HepG2 (cell line): ENCODE results near the gene MRPS7. TPM values are rescaled to one million over a fixed set of nuclear protein-coding genes. Genes with fewer than 3 reads are reported as not detected.

ENCODE experiments used
- ATF2 ChIP-seq: sonication (generic); formaldehyde crosslinking; IDR thresholded peaks from 2 replicates; pipeline ENCODE4 v1.4.0; 2020; ENCODE audit warnings: missing genetic modification reagents
- GABPA ChIP-seq, 2 experiments: IDR thresholded peaks; 2 replicates each; pipeline ENCODE4 v1.6.1; 2011 to 2016; ENCODE audit warnings: low read depth in 2 of 2, low read length in 1 of 2, missing biosample characterization in 1 of 2, missing genetic modification characterization in 1 of 2
- GLI4 ChIP-seq: sonication (generic); formaldehyde crosslinking; IDR thresholded peaks from 2 replicates; pipeline ENCODE4 v1.5.1; 2020; ENCODE audit warnings: missing genetic modification reagents, mild to moderate bottlenecking, moderate library complexity, borderline replicate concordance
- NR1H2 ChIP-seq: sonication (generic); formaldehyde crosslinking; IDR thresholded peaks from 2 replicates; pipeline ENCODE4 v1.8.1; 2022; ENCODE audit warnings: low read depth, missing genetic modification reagents, borderline replicate concordance
- RNF219 ChIP-seq: sonication (generic); formaldehyde crosslinking; IDR thresholded peaks from 2 replicates; pipeline ENCODE4 v1.5.0; 2020; ENCODE audit warnings: mild to moderate bottlenecking, missing genetic modification reagents
- SCMH1 ChIP-seq: sonication (generic); formaldehyde crosslinking; IDR thresholded peaks from 2 replicates; pipeline ENCODE4 v1.9.0; 2021; ENCODE audit warnings: missing genetic modification reagents, mild to moderate bottlenecking, borderline replicate concordance
- TCF12 ChIP-seq, 2 experiments: fragments of 450-650 bp in 1 of 2; sonication (generic) in 1 of 2; formaldehyde crosslinking in 1 of 2; IDR thresholded peaks; 2 replicates each; pipeline versions ENCODE4 v1.6.1 to v1.8.0; 2017 to 2022; ENCODE audit warnings: antibody characterized with exemption in 1 of 2, mild to moderate bottlenecking in 1 of 2, missing genetic modification reagents in 1 of 2, moderate library complexity in 1 of 2
- TSC22D2 ChIP-seq: sonication (generic); formaldehyde crosslinking; IDR thresholded peaks from 2 replicates; pipeline ENCODE4 v1.5.1; 2020; ENCODE audit warnings: missing genetic modification reagents, mild to moderate bottlenecking, borderline replicate concordance
- WIZ ChIP-seq: sonication (generic); formaldehyde crosslinking; IDR thresholded peaks from 2 replicates; pipeline ENCODE4 v1.5.1; 2020; ENCODE audit warnings: mild to moderate bottlenecking, missing genetic modification reagents
- YY1 ChIP-seq: IDR thresholded peaks from 2 replicates; pipeline ENCODE4 v1.6.1; 2011; ENCODE audit warnings: low read length, low read depth, moderate library complexity, mild to moderate bottlenecking; ENCODE audit not compliant: insufficient read depth, insufficient replicate concordance
- ZBTB7A ChIP-seq: sonication (generic); formaldehyde crosslinking; IDR thresholded peaks from 2 replicates; pipeline ENCODE4 v1.8.0; 2022; ENCODE audit warnings: mild to moderate bottlenecking, missing genetic modification reagents
- ZNF44 ChIP-seq: sonication (generic); formaldehyde crosslinking; IDR thresholded peaks from 2 replicates; pipeline ENCODE4 v1.5.1; 2020; ENCODE audit warnings: mild to moderate bottlenecking, missing genetic modification reagents
- ZNF512 ChIP-seq: sonication (generic); formaldehyde crosslinking; IDR thresholded peaks from 2 replicates; pipeline ENCODE4 v1.4.0; 2020; ENCODE audit warnings: mild to moderate bottlenecking, missing genetic modification reagents
- ZNF687 ChIP-seq: sonication (generic); formaldehyde crosslinking; IDR thresholded peaks from 2 replicates; pipeline ENCODE4 v1.5.1; 2020; ENCODE audit warnings: mild to moderate bottlenecking, missing genetic modification reagents, moderate library complexity
- ZNF776 ChIP-seq: sonication (generic); formaldehyde crosslinking; IDR thresholded peaks from 2 replicates; pipeline ENCODE4 v1.4.0; 2020; ENCODE audit warnings: mild to moderate bottlenecking, missing genetic modification reagents
- ZNF784 ChIP-seq: sonication (generic); formaldehyde crosslinking; IDR thresholded peaks from 2 replicates; pipeline ENCODE4 v1.5.1; 2020; ENCODE audit warnings: missing genetic modification reagents, mild to moderate bottlenecking, borderline replicate concordance
- ZNF792 ChIP-seq: IDR thresholded peaks from 2 replicates; pipeline ENCODE4 v1.6.1; 2016
- polyA plus RNA-seq, 8 experiments: library from polyadenylated mRNA; depleted of rRNA in 3 of 8; stranded (reverse) in 7 of 8; unstranded in 1 of 8; fragments of >200 nt; fragmentation: Illumina TruSeq in 4 of 8; extraction: Trizol in 4 of 8; gene quantifications; 2 replicates each; pipeline versions ENCODE4 v1.2.1 to v1.2.3, GENCODE V29; 2011 to 2016; ENCODE audit warnings: low read depth in 4 of 8, missing spikeins in 1 of 8, mixed read lengths in 1 of 8; ENCODE audit not compliant: insufficient read depth in 1 of 8
- total RNA-seq, 5 experiments: library from RNA; depleted of rRNA; stranded (reverse); fragments of >200 nt; fragmentation: Illumina TruSeq; extraction: Trizol; gene quantifications; 2 replicates each; pipeline ENCODE4 v1.2.3, GENCODE V29; 2016; ENCODE audit warnings: low read depth in 1 of 5

Gene MRPS7
- total and polyA plus RNA-seq, 2 of the 13 experiments (the other 11 are each of a cell fraction or from before 2014, with no cell fraction given): 97.0 to 162 TPM

GRCh38 chr17:75271233-75271954, 9.7 kb downstream of the MRPS7 start (continued):
- TF ChIP-seq NR1H2 (CRISPR knock-in tag) (peak; percentile 93), SCMH1 (CRISPR knock-in tag) (no peak), ZNF792 (no peak), ZNF512 (CRISPR knock-in tag) (0 out of 2 replicates have a peak, but pooled peaks have one; percentile 10), ZNF44 (CRISPR knock-in tag) (0 out of 2 replicates have a peak, but pooled peaks have one; percentile 24), ZNF776 (peak; percentile 99), YY1 (peak; percentile 80), ZNF687 (CRISPR knock-in tag) (peak; percentile 78), ATF2 (CRISPR knock-in tag) (0 out of 2 replicates have a peak, but pooled peaks have one; percentile 23), RNF219 (no peak), ZNF784 (peak; percentile 48; the same call in 1 of the 2 replicates), GLI4 (CRISPR knock-in tag) (peak; percentile 78; the same call in 1 of the 2 replicates), WIZ (CRISPR knock-in tag) (no peak), GABPA (IDR thresholded peaks at IDR 0.05; ENCODE audit: low read depth, low read length) (peak; percentile 72), GABPA (CRISPR knock-in tag; IDR thresholded peaks at IDR 0.05; ENCODE audit: low read depth) (no peak), TCF12 (IDR thresholded peaks at IDR 0.05) (no peak), TCF12 (CRISPR knock-in tag; IDR thresholded peaks at IDR 0.05) (peak; percentile 93), TSC22D2 (CRISPR knock-in tag) (no peak), ZBTB7A (CRISPR knock-in tag) (peak; percentile 81; the same call in 1 of the 2 replicates)
